OCI-M2 (cell line): ENCODE results near the gene CCDC74A.
"Not testable (repeated sequence)": the region's sequence is repeated elsewhere in the genome, so short reads cannot be mapped to it uniquely, and the experiment has no call there.

ENCODE experiments used
- DNase-seq: peaks from one replicate; lab custom pipeline; 2025; ENCODE audit not compliant: unreplicated experiment; lab: John Stamatoyannopoulos, UW

CCDC74A gene

DNA sequence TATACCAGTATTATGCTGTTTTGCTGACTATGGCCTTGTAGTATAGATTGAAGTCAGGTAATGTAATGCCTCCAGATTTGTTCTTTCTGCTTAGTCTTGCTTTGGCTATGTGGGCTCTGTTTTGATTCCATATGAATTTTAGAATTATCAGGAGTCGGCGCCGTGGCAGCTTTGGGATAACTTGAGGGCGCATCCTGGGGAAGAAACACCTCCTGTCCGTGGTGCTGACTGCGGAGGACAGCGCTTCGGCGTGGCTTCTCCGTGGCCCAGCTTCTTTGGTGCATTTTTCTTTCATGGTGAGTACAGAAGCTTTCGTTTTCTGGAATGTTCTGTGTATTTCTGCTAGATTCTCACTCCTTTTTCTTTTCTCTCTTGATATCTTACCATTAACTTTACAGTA lies 25.2 kb downstream of the CCDC74A start:
- DNase-seq = no peak

GRCh38 chr2:131556998-131557397 lies 29.3 kb downstream of the CCDC74A start:
- no peak for DNase-seq

GRCh38 chr2:131557558-131558321 lies 30.1 kb downstream of the CCDC74A start:
- no peak for DNase-seq

GRCh38 chr2:131566371-131566770 lies 38.7 kb downstream of the CCDC74A start:
- DNase-seq = no peak

GRCh38 chr2:131567891-131568290 lies 40.2 kb downstream of the CCDC74A start:
- no peak for DNase-seq

GRCh38 chr2:131568401-131568800 lies 40.7 kb downstream of the CCDC74A start:
- DNase-seq = not testable (repeated sequence)

DNA sequence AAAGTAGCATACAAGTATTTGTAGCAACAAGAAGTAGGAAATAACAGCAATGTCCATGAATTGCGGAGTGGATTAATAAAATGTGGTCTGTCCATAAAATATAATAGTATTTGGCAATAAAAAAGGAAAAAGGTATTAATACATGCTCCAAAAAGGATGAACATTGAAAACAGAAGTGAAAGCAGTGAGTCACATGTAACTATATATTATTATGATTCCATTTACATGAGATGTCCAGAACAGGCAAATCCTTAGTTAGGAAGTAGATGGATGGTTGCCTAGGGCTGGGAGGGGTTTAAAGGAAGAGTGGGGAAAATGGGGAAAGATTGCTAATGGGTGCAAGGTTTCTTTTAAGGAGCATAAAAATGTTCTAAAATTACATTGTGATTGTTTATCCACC lies 44.5 kb downstream of the CCDC74A start:
- no peak for DNase-seq

DNA sequence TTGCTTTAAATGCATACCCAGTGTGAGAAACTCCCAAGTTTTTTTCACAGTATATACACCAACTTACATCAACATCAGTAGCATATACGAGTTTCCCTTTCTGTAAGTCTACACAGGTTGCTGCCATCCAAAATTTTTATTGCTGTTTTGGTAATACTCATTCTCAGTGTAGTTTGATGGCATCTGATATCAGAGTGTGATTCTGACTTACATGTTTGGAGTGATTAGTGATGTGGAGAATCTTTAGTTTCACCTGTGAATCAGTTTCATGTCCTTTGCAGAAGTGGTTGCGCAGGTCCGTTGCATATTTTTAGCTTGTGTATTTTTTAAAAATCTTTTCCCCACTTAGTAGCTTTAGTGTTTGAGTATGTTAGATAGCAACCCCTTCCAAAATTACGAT lies 50.1 kb downstream of the CCDC74A start:
- no peak for DNase-seq

DNA sequence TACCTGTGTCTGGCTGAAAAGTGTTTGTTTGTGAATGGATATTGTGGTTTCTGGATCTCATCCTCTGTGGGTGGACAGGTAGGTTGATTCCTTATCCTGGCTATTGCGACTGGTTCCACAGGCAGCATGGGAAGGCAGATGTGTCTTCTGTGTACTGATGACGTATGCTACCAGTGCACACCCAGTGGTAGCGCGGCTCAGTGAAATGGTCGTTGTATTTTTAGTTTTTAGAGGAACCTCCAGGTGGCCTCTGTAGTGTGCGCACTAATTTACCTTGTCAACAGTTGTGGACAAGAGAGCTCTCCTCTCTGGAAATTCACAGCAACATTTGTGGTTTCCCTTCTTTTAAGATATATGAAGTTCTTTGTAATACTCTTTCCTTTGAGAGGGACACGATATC lies 52.5 kb downstream of the CCDC74A start:
- DNase-seq = no peak
